GM23338 (cell line): ENCODE results near the gene OVCA2. TPM values are rescaled to one million over a fixed set of nuclear protein-coding genes. Genes with fewer than 3 reads are reported as not detected.

Source experiments
- ATAC-seq: fragments of 200-7000 bp; cut with Tn5 transposase; 3 replicates; pipeline ENCODE4 v1.9.1; 2020
- DNase-seq: peaks from one replicate; pipeline ENCODE4 v3.0.0-alpha.2; 2015; ENCODE audit warnings: low spot score
- H2AFZ ChIP-seq: fragments of 200-600 bp; sonication (generic); 2 replicates; pipeline ENCODE4 v1.8.0; 2016; ENCODE audit warnings: antibody characterized with exemption, mild to moderate bottlenecking, moderate library complexity
- H3F3A ChIP-seq: fragments of 200-600 bp; sonication (generic); replicated peaks from 2 replicates; pipeline ENCODE4 v1.8.0; 2017; ENCODE audit warnings: antibody characterized with exemption, mixed run types, low read depth
- H3K27ac ChIP-seq: fragments of 200-600 bp; sonication (generic); 2 replicates; pipeline ENCODE4 v1.6.1; 2016; ENCODE audit warnings: low read depth
- H3K27me3 ChIP-seq: fragments of 200-600 bp; sonication (generic); 2 replicates; pipeline ENCODE4 v1.8.0; 2016; ENCODE audit warnings: mild to moderate bottlenecking, mixed run types, moderate library complexity; ENCODE audit not compliant: insufficient read depth
- H3K36me3 ChIP-seq: fragments of 200-600 bp; sonication (generic); 2 replicates; pipeline ENCODE4 v1.8.0; 2016; ENCODE audit warnings: mild to moderate bottlenecking; ENCODE audit not compliant: insufficient read depth
- H3K4me1 ChIP-seq: fragments of 200-600 bp; sonication (generic); 2 replicates; pipeline ENCODE4 v1.8.0; 2016; ENCODE audit warnings: mild to moderate bottlenecking, moderate library complexity; ENCODE audit not compliant: insufficient read depth
- H3K4me2 ChIP-seq: fragments of 200-600 bp; sonication (generic); 2 replicates; pipeline ENCODE4 v1.7.1; 2017; ENCODE audit warnings: mixed run types
- H3K4me3 ChIP-seq: fragments of 200-600 bp; sonication (generic); 2 replicates; pipeline ENCODE4 v1.6.1; 2016; ENCODE audit warnings: mixed run types
- H3K79me2 ChIP-seq: fragments of 200-600 bp; sonication (generic); replicated peaks from 2 replicates; pipeline ENCODE4 v1.8.0; 2017; ENCODE audit warnings: mild to moderate bottlenecking; ENCODE audit not compliant: insufficient read depth
- H3K9me2 ChIP-seq: fragments of 200-600 bp; sonication (generic); 2 replicates; pipeline ENCODE4 v1.8.0; 2017; ENCODE audit not compliant: insufficient read depth
- H4K20me1 ChIP-seq: fragments of 200-600 bp; sonication (generic); replicated peaks from 2 replicates; pipeline ENCODE4 v1.8.0; 2017; ENCODE audit warnings: mild to moderate bottlenecking; ENCODE audit not compliant: insufficient read depth
- H3K27ac Mint-ChIP-seq: 2 replicates; pipeline ENCODE4 v1.8.0; 2020; ENCODE audit warnings: inconsistent platforms, mild to moderate bottlenecking, moderate library complexity, mixed read lengths
- H3K27me3 Mint-ChIP-seq: 3 replicates; pipeline ENCODE4 v1.8.0; 2022; ENCODE audit warnings: low read depth, mild to moderate bottlenecking, moderate library complexity, mixed read lengths, inconsistent platforms; ENCODE audit not compliant: insufficient read depth, poor library complexity
- H3K36me3 Mint-ChIP-seq: 3 replicates; pipeline ENCODE4 v1.8.0; 2021; ENCODE audit warnings: low read depth, mild to moderate bottlenecking, inconsistent platforms, moderate library complexity, mixed read lengths
- H3K4me1 Mint-ChIP-seq: 3 replicates; pipeline ENCODE4 v1.8.0; 2020; ENCODE audit warnings: mild to moderate bottlenecking, inconsistent platforms, mixed read lengths
- H3K4me3 Mint-ChIP-seq: 3 replicates; pipeline ENCODE4 v1.8.0; 2021; ENCODE audit warnings: moderate library complexity, mild to moderate bottlenecking, inconsistent platforms, mixed read lengths
- H3K9me3 Mint-ChIP-seq: 3 replicates; pipeline ENCODE4 v1.8.0; 2020; ENCODE audit warnings: moderate library complexity, mild to moderate bottlenecking, inconsistent platforms, mixed read lengths
- EZH2phosphoT487 ChIP-seq: fragments of 200-600 bp; sonication (generic); IDR thresholded peaks from one replicate; pipeline ENCODE4 v1.8.1; 2018; ENCODE audit warnings: antibody characterized with exemption; ENCODE audit not compliant: unreplicated experiment
- NANOG ChIP-seq: IDR thresholded peaks from 2 replicates; pipeline ENCODE4 v1.6.1; 2016; ENCODE audit warnings: antibody characterized with exemption, borderline replicate concordance
- POLR2AphosphoS5 ChIP-seq: IDR thresholded peaks from 2 replicates; pipeline ENCODE4 v1.6.1; 2016; ENCODE audit warnings: antibody characterized with exemption, low read depth
- REST ChIP-seq: IDR thresholded peaks from one replicate; pipeline ENCODE4 v1.6.1; 2018; ENCODE audit warnings: antibody characterized with exemption; ENCODE audit not compliant: unreplicated experiment
- ZNF331 ChIP-seq: fragments of 250-450 bp; sonication (Bioruptor Pico); IDR thresholded peaks from 2 replicates; pipeline ENCODE4 v1.5.0; 2020; ENCODE audit warnings: low read depth, mild to moderate bottlenecking, moderate library complexity
- ZNF462 ChIP-seq: fragments of 250-450 bp; sonication (Bioruptor Pico); IDR thresholded peaks from 2 replicates; pipeline ENCODE4 v1.5.0; 2020; ENCODE audit warnings: mild to moderate bottlenecking, moderate library complexity
- polyA plus RNA-seq: library from polyadenylated mRNA; unstranded; fragments of >200 nt; fragmentation: Nextera tagmentation; extraction: Ambion mirVana; gene quantifications from 2 replicates; pipeline ENCODE4 v1.2.1, GENCODE V29; 2016
- total RNA-seq: library from RNA; depleted of rRNA; stranded (reverse); fragments of >200 nt; shearing (Covaris generic); gene quantifications from 2 replicates; pipeline ENCODE4 v1.2.3, GENCODE V29; 2014
- TF ChIP-seq, protein P1 (sequence below), 2 experiments: fragments of 200-600 bp in 1 of 2; sonication (generic) in 1 of 2; conservative IDR thresholded peaks; 2 replicates each; pipeline versions ENCODE4 v1.5.1 to v1.6.1; 2016 to 2017; ENCODE audit warnings: antibody characterized with exemption in 2 of 2, low read depth in 2 of 2, mild to moderate bottlenecking in 2 of 2, moderate library complexity in 1 of 2

Gene OVCA2
- total and polyA plus RNA-seq, 2 experiments from 2014 or later = 15.9 to 21.3 TPM

GRCh38 chr17:2083613-2084035 lies 41.8 kb downstream of the OVCA2 start (continued):
- no peak for TF ChIP-seq ZNF462 (CRISPR knock-in tag)
- TF ChIP-seq EZH2phosphoT487 = no peak
- TF ChIP-seq POLR2AphosphoS5 = no peak

DNA sequence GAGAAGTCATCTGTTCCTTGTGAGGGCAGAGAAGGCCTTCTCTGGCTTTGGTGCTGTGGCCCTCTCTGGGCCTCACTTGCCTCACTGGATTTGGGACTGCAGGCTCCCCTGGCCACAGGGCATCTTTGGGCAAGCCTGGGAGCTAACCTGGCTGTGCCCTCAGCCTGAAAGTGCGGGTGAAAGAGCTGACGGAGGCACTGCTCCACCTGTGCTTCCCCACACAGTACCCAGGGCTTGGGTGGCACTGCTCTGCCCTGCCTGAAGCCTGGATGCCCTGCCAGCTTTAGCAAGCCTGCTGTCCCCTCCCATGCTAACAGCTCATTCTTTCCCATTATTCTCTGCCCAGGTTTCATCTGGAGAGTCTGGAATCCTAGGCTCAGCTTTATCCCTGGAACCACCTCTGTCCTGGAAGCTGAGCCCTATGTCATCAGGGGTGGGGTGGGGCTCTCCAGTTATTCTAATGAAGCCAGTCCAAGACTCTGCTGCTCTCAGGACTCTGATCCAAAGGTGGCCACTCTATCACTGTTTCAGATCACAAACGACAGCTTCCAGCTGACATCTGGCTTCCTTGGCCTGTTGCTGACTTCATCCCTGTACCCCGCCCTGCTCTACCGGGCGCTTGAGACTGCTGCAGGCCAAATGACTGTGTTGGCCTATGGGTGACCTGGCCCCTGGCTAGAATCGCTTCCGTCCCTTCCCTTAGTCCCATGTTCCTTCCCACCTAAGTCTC lies 42.4 kb downstream of the OVCA2 start:
- Histone ChIP-seq H3K36me3 (no peaks in the 10 kb centered on the region), H3F3A (no peaks in the 10 kb centered on the region), H3K27ac (no peak overlapping the region), H4K20me1 (no peaks in the 10 kb centered on the region), H3K4me1 (no peaks in the 10 kb centered on the region), H3K4me2 (no peak overlapping the region), H3K27me3 (no peaks in the 10 kb centered on the region), H3K9me2 (no peaks in the 10 kb centered on the region), H3K4me3 (no peak overlapping the region), H3K79me2 (no peaks in the 10 kb centered on the region), H2AFZ (no peak overlapping the region)
- Mint-ChIP-seq H3K27ac (no peak overlapping the region), H3K27me3 (peaks cover 6% of the 10 kb centered on the region), H3K9me3 (no peaks in the 10 kb centered on the region), H3K4me3 (no peak overlapping the region), H3K4me1 (peaks cover 17% of the 10 kb centered on the region), H3K36me3 (peaks cover 4% of the 10 kb centered on the region; the same call in 2 of the 3 replicates)
- ATAC-seq (no peak), DNase-seq (no peak)
- TF ChIP-seq, protein P1, sequence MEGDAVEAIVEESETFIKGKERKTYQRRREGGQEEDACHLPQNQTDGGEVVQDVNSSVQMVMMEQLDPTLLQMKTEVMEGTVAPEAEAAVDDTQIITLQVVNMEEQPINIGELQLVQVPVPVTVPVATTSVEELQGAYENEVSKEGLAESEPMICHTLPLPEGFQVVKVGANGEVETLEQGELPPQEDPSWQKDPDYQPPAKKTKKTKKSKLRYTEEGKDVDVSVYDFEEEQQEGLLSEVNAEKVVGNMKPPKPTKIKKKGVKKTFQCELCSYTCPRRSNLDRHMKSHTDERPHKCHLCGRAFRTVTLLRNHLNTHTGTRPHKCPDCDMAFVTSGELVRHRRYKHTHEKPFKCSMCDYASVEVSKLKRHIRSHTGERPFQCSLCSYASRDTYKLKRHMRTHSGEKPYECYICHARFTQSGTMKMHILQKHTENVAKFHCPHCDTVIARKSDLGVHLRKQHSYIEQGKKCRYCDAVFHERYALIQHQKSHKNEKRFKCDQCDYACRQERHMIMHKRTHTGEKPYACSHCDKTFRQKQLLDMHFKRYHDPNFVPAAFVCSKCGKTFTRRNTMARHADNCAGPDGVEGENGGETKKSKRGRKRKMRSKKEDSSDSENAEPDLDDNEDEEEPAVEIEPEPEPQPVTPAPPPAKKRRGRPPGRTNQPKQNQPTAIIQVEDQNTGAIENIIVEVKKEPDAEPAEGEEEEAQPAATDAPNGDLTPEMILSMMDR (conservative IDR thresholded peaks at IDR 0.05; ENCODE audit: low read depth in 2 of 2) = no peak
- TF ChIP-seq ZNF331 (CRISPR knock-in tag) (no peak), NANOG (no peak), REST (no peak), POLR2AphosphoS5 (no peak), EZH2phosphoT487 (no peak)
